ENCODE results near the gene ARMC3. TPM values are rescaled to one million over a fixed set of nuclear protein-coding genes. Genes with fewer than 3 reads are reported as not detected.

ARMC3 gene
- total RNA-seq, 1 donor from 2014 or later = 0.23 TPM

- Histone ChIP-seq H3K4me2 (ENCODE audit: low read length) (no peak overlapping the region), H3K27ac (ENCODE audit: low read depth, low read length) (no peak overlapping the region), H3K36me3 (ENCODE audit: insufficient read depth, low read length) (no peaks in the 10 kb centered on the region), H3K4me1 (ENCODE audit: insufficient read depth, low read length) (no peaks in the 10 kb centered on the region), H3K27me3 (ENCODE audit: insufficient read depth, low read length) (no peaks in the 10 kb centered on the region), H3K79me2 (ENCODE audit: insufficient read depth, low read length) (no peaks in the 10 kb centered on the region), H3K9ac (ENCODE audit: low read length) (no peak overlapping the region), H4K20me1 (ENCODE audit: insufficient read depth, low read length) (no peaks in the 10 kb centered on the region), H2AFZ (ENCODE audit: low read depth, low read length) (no peak overlapping the region), H3K9me3 (ENCODE audit: insufficient read depth, low read depth, low read length) (no peaks in the 10 kb centered on the region), H3K4me3 (ENCODE audit: insufficient read depth, low read depth, low read length) (no peak overlapping the region)
- peaks cover 6% of the 10 kb centered on the region for H3K9me3 Mint-ChIP-seq (ENCODE audit: unreplicated experiment)
- FAIRE-seq (no peak), DNase-seq (ENCODE audit: low read depth) (no peak)
- no peaks in the 10 kb centered on the region for H3K27me3 Mint-ChIP-seq (ENCODE audit: low read depth, unreplicated experiment)
- TF ChIP-seq EZH2 (IDR thresholded peaks at IDR 0.05; ENCODE audit: insufficient read depth, low read length) (no peak), CTCF (IDR thresholded peaks at IDR 0.05; ENCODE audit: insufficient read depth, low read depth, low read length) (no peak)
- no peaks in the 10 kb centered on the region for H3K4me1 Mint-ChIP-seq (ENCODE audit: low read depth, unreplicated experiment)
- H3K27ac Mint-ChIP-seq (ENCODE audit: unreplicated experiment) = peak overlapping the region; percentile 47
- no peak overlapping the region for H3K4me3 Mint-ChIP-seq (ENCODE audit: unreplicated experiment)
- no peaks in the 10 kb centered on the region for H3K36me3 Mint-ChIP-seq (ENCODE audit: low read depth, unreplicated experiment)
These were observed 33.1 kb upstream of the ARMC3 start for GRCh38 chr10:22894714-22895113.

GRCh38 chr10:22895252-22895651 lies 32.6 kb upstream of the ARMC3 start:
- Mint-ChIP-seq H3K4me1 (ENCODE audit: low read depth, unreplicated experiment) (no peaks in the 10 kb centered on the region), H3K27ac (ENCODE audit: unreplicated experiment) (no peak overlapping the region), H3K4me3 (ENCODE audit: unreplicated experiment) (no peak overlapping the region), H3K9me3 (ENCODE audit: unreplicated experiment) (peaks cover 4% of the 10 kb centered on the region), H3K36me3 (ENCODE audit: low read depth, unreplicated experiment) (no peaks in the 10 kb centered on the region), H3K27me3 (ENCODE audit: low read depth, unreplicated experiment) (no peaks in the 10 kb centered on the region)
- no peak overlapping the region for H3K4me3 ChIP-seq (ENCODE audit: insufficient read depth, low read depth, low read length)
- no peak overlapping the region for H3K27ac ChIP-seq (ENCODE audit: low read depth, low read length)
- DNase-seq (ENCODE audit: low read depth) = no peak
- no peaks in the 10 kb centered on the region for H4K20me1 ChIP-seq (ENCODE audit: insufficient read depth, low read length)
- no peaks in the 10 kb centered on the region for H3K27me3 ChIP-seq (ENCODE audit: insufficient read depth, low read length)
- FAIRE-seq = no peak
- no peaks in the 10 kb centered on the region for H3K36me3 ChIP-seq (ENCODE audit: insufficient read depth, low read length)
- H2AFZ ChIP-seq (ENCODE audit: low read depth, low read length) = no peak overlapping the region
- TF ChIP-seq CTCF (IDR thresholded peaks at IDR 0.05; ENCODE audit: insufficient read depth, low read depth, low read length) (no peak), EZH2 (IDR thresholded peaks at IDR 0.05; ENCODE audit: insufficient read depth, low read length) (no peak)
- no peaks in the 10 kb centered on the region for H3K9me3 ChIP-seq (ENCODE audit: insufficient read depth, low read depth, low read length)
- no peak overlapping the region for H3K9ac ChIP-seq (ENCODE audit: low read length)
- H3K79me2 ChIP-seq (ENCODE audit: insufficient read depth, low read length) = no peaks in the 10 kb centered on the region
- no peaks in the 10 kb centered on the region for H3K4me1 ChIP-seq (ENCODE audit: insufficient read depth, low read length)
- H3K4me2 ChIP-seq (ENCODE audit: low read length) = no peak overlapping the region

GRCh38 chr10:22897371-22897770 lies 30.5 kb upstream of the ARMC3 start:
- Histone ChIP-seq H3K4me2 (ENCODE audit: low read length) (no peak overlapping the region), H3K4me3 (ENCODE audit: insufficient read depth, low read depth, low read length) (no peak overlapping the region), H4K20me1 (ENCODE audit: insufficient read depth, low read length) (no peaks in the 10 kb centered on the region), H3K27ac (ENCODE audit: low read depth, low read length) (no peak overlapping the region), H3K27me3 (ENCODE audit: insufficient read depth, low read length) (no peaks in the 10 kb centered on the region), H3K4me1 (ENCODE audit: insufficient read depth, low read length) (no peaks in the 10 kb centered on the region), H3K79me2 (ENCODE audit: insufficient read depth, low read length) (no peaks in the 10 kb centered on the region), H2AFZ (ENCODE audit: low read depth, low read length) (no peak overlapping the region), H3K9ac (ENCODE audit: low read length) (no peak overlapping the region), H3K9me3 (ENCODE audit: insufficient read depth, low read depth, low read length) (no peaks in the 10 kb centered on the region), H3K36me3 (ENCODE audit: insufficient read depth, low read length) (no peaks in the 10 kb centered on the region)
- Mint-ChIP-seq H3K27ac (ENCODE audit: unreplicated experiment) (no peak overlapping the region), H3K4me3 (ENCODE audit: unreplicated experiment) (no peak overlapping the region), H3K27me3 (ENCODE audit: low read depth, unreplicated experiment) (no peaks in the 10 kb centered on the region), H3K9me3 (ENCODE audit: unreplicated experiment) (peaks cover 5% of the 10 kb centered on the region), H3K36me3 (ENCODE audit: low read depth, unreplicated experiment) (no peaks in the 10 kb centered on the region), H3K4me1 (ENCODE audit: low read depth, unreplicated experiment) (no peaks in the 10 kb centered on the region)
- FAIRE-seq (peak; percentile 50), DNase-seq (ENCODE audit: low read depth) (no peak)
- TF ChIP-seq EZH2 (IDR thresholded peaks at IDR 0.05; ENCODE audit: insufficient read depth, low read length) (no peak), CTCF (IDR thresholded peaks at IDR 0.05; ENCODE audit: insufficient read depth, low read depth, low read length) (no peak)

All from astrocyte (in vitro differentiated cells and primary cell).